ENCODE results near the gene PYGO1.

GRCh38 chr15:55574096-55574495 is 14.0 kb downstream of the PYGO1 start:
- TF ChIP-seq CTCF (conservative IDR thresholded peaks at IDR 0.05; ENCODE audit: low read length) (no peak), EZH2phosphoT487 (IDR thresholded peaks at IDR 0.05; ENCODE audit: borderline replicate concordance) (no peak)
